Transverse colon (tissue), 4 donors: Measurements from ENCODE around the gene OPRM1. TPM values are rescaled to one million over a fixed set of nuclear protein-coding genes. Genes with fewer than 3 reads are reported as not detected.

Experiments used
- DNase-seq: peaks from one replicate; pipeline ENCODE4 v3.0.0-alpha.2; 2019
- H3K27ac ChIP-seq, 4 donors: fragments of 200-600 bp; sonication (generic); 2 replicates each; pipeline ENCODE4 v1.5.1; 2016 to 2018; ENCODE audit warnings: inconsistent platforms in 4 of 4
- H3K27me3 ChIP-seq: fragments of 200-600 bp; sonication (generic); 2 replicates; pipeline ENCODE4 v1.5.1; 2017; ENCODE audit warnings: inconsistent platforms
- H3K36me3 ChIP-seq, 4 donors: fragments of 200-600 bp; sonication (generic); 2 replicates each; pipeline ENCODE4 v1.5.1; 2017 to 2019; ENCODE audit warnings: inconsistent platforms in 4 of 4
- H3K4me1 ChIP-seq, 4 donors: fragments of 200-600 bp; sonication (generic); 2 replicates each; pipeline ENCODE4 v1.5.1; 2017 to 2020; ENCODE audit warnings: inconsistent platforms in 4 of 4
- H3K4me3 ChIP-seq, 4 donors: fragments of 200-600 bp; sonication (generic); 1 replicate in 1 of 4; 2 replicates in 3 of 4; pipeline versions ENCODE4 v1.5.1 to v1.6.1; 2017 to 2019; ENCODE audit warnings: inconsistent platforms in 4 of 4
- H3K9me3 ChIP-seq, 2 donors: fragments of 200-600 bp; sonication (generic); 2 replicates each; pipeline ENCODE4 v1.5.1; 2017 to 2019; ENCODE audit warnings: inconsistent platforms in 2 of 2
- CTCF ChIP-seq, 5 experiments: fragments of 200-600 bp in 3 of 5; fragments of 450-650 bp in 2 of 5; sonication (generic) in 3 of 5; IDR thresholded peaks; 1 replicate in 2 of 5; 2 replicates in 3 of 5; pipeline ENCODE4 v1.5.1; 2016 to 2017; ENCODE audit warnings: antibody characterized with exemption in 5 of 5, inconsistent platforms in 3 of 5, mild to moderate bottlenecking in 2 of 5, moderate library complexity in 1 of 5
- EP300 ChIP-seq: sonication (generic); formaldehyde crosslinking; IDR thresholded peaks from one replicate; pipeline ENCODE4 v1.6.1; 2017; ENCODE audit warnings: antibody characterized with exemption, low read depth
- POLR2A ChIP-seq: fragments of 450-650 bp; IDR thresholded peaks from one replicate; pipeline ENCODE4 v1.6.1; 2016; ENCODE audit warnings: antibody characterized with exemption, mild to moderate bottlenecking, moderate library complexity
- POLR2AphosphoS5 ChIP-seq, 3 donors: sonication (generic); formaldehyde crosslinking; IDR thresholded peaks; one replicate each; pipeline ENCODE4 v1.6.1; 2016; ENCODE audit warnings: antibody characterized with exemption in 3 of 3
- WGBS, 2 donors: methylation state at CpG; one replicate each; pipeline ENCODE4 v1.1.5; 2018; ENCODE audit warnings: low coverage in 1 of 2; 5-methylcytosine and 5-hydroxymethylcytosine counted together
- in situ Hi-C, 4 donors: fragments of 200-750 bp; cut with MboI; loops; one replicate each; pipeline versions ENCODE4 v1.15.0 to v1.15.1; 2017; ENCODE audit warnings: low sequenced_read_pairs in 3 of 4, low pct_ligation_motif_present in 1 of 4, low pct_unique_long_range_greater_than_20kb in 1 of 4
- intact Hi-C: fragments of 100-400 bp; cut with DNase I; formaldehyde crosslinking; loops from one replicate; pipeline ENCODE4 v1.15.1; 2023; ENCODE audit warnings: low total_unique reads
- total RNA-seq, 4 donors: library from RNA; depleted of rRNA; stranded (reverse); fragments of >200 nt; gene quantifications; one replicate each; pipeline ENCODE4 v1.1.0, GENCODE V29; 2016

Gene OPRM1
- total RNA-seq, 4 donors from 2014 or later = 0.64 TPM; not detected in 3

- H3K27me3 ChIP-seq = no peaks in the 10 kb centered on the region
- H3K27ac ChIP-seq = no peak overlapping the region
- in situ Hi-C loops (no loop called here), intact Hi-C loops (no loop called here)
- DNase-seq = no peak
- no peaks in the 10 kb centered on the region for H3K36me3 ChIP-seq
- TF ChIP-seq EP300 (no peak), POLR2A (no peak), CTCF (IDR thresholded peaks at IDR 0.05) (no peak), POLR2AphosphoS5 (IDR thresholded peaks at IDR 0.05) (no peak)
- H3K4me3 ChIP-seq = no peak overlapping the region
- 73 to 76% methylated on average over 7 to 8 of the region's 8 CpGs for WGBS, 2 donors
- H3K9me3 ChIP-seq = no peaks in the 10 kb centered on the region
- no peaks in the 10 kb centered on the region for H3K4me1 ChIP-seq
These were observed 84.3 kb downstream of the OPRM1 start for GRCh38 chr6:154123155-154123956.

GRCh38 chr6:154125421-154125820 is 86.4 kb downstream of the OPRM1 start:
- Histone ChIP-seq H3K4me1 (no peaks in the 10 kb centered on the region), H3K9me3 (no peaks in the 10 kb centered on the region), H3K36me3 (no peaks in the 10 kb centered on the region), H3K27ac (no peak overlapping the region), H3K27me3 (no peaks in the 10 kb centered on the region), H3K4me3 (no peak overlapping the region)
- in situ Hi-C loops = no loop called here
- intact Hi-C loops = no loop called here
- DNase-seq = no peak
- TF ChIP-seq CTCF (IDR thresholded peaks at IDR 0.05) = no peak
- TF ChIP-seq EP300 = no peak
- TF ChIP-seq POLR2AphosphoS5 (IDR thresholded peaks at IDR 0.05) = no peak
- no peak for TF ChIP-seq POLR2A
- WGBS, 2 donors = 90 to 98% methylated on average over 2 of the region's 2 CpGs

GRCh38 chr6:154127657-154128056 is 88.6 kb downstream of the OPRM1 start:
- Histone ChIP-seq H3K36me3 (no peaks in the 10 kb centered on the region), H3K4me1 (no peaks in the 10 kb centered on the region), H3K9me3 (no peaks in the 10 kb centered on the region), H3K27ac (no peak overlapping the region), H3K4me3 (no peak overlapping the region), H3K27me3 (no peaks in the 10 kb centered on the region)
- 75 to 79% methylated on average over 1 to 2 of the region's 2 CpGs for WGBS, 2 donors
- intact Hi-C loops = no loop called here
- no peak for TF ChIP-seq POLR2AphosphoS5 (IDR thresholded peaks at IDR 0.05)
- no peak for TF ChIP-seq EP300
- no peak for TF ChIP-seq POLR2A
- TF ChIP-seq CTCF (IDR thresholded peaks at IDR 0.05) = no peak
- no peak for DNase-seq
- in situ Hi-C loops = no loop called here

- Histone ChIP-seq H3K27ac (no peak overlapping the region), H3K36me3 (no peaks in the 10 kb centered on the region), H3K4me1 (no peaks in the 10 kb centered on the region), H3K27me3 (no peaks in the 10 kb centered on the region), H3K4me3 (no peak overlapping the region), H3K9me3 (no peaks in the 10 kb centered on the region)
- DNase-seq = no peak
- intact Hi-C loops (no loop called here), in situ Hi-C loops (no loop called here)
- TF ChIP-seq CTCF (IDR thresholded peaks at IDR 0.05) = no peak
- 83 to 85% methylated on average over 5 to 8 of the region's 8 CpGs for WGBS, 2 donors
These were observed 95.6 kb downstream of the OPRM1 start for GRCh38 chr6:154134471-154135147.
